Sigmoid colon (tissue), 4 donors: ENCODE results near the gene ZNF512.

Source experiments
- EP300 ChIP-seq, 4 donors: sonication (generic); formaldehyde crosslinking; IDR thresholded peaks; one replicate each; pipeline ENCODE4 v1.6.1; 2017; ENCODE audit warnings: antibody characterized with exemption in 4 of 4
- POLR2A ChIP-seq, 2 donors: fragments of 450-650 bp; IDR thresholded peaks; one replicate each; pipeline ENCODE4 v1.6.1; 2016; ENCODE audit warnings: antibody characterized with exemption in 2 of 2, mild to moderate bottlenecking in 2 of 2, moderate library complexity in 2 of 2
- TF ChIP-seq, protein P1 (sequence below), 4 experiments: fragments of 450-650 bp in 3 of 4; fragments of 200-600 bp in 1 of 4; IDR thresholded peaks; one replicate each; pipeline ENCODE4 v1.5.1; 2016 to 2019; ENCODE audit warnings: antibody characterized with exemption in 4 of 4, mild to moderate bottlenecking in 3 of 4, moderate library complexity in 2 of 4

DNA sequence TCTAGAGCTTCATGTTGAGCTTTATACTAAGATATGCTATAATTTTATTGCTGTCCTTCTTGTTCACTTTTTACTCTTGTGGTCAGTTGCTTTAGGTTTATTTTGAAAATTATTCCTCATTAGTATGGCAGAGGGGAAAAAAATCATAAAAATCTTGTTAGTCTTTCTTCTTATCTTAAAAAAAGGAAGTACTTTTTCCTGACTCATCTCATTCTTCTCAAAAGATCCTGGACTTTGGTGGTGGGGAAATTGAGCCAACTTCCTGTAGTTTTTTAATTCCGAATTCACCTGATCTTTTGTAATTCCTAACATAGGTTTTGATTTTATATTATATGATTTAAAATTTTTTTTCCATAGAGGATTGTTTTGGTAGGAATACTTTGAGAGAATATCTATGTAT, 84.6 kb downstream of the ZNF512 start:
- TF ChIP-seq, protein P1, sequence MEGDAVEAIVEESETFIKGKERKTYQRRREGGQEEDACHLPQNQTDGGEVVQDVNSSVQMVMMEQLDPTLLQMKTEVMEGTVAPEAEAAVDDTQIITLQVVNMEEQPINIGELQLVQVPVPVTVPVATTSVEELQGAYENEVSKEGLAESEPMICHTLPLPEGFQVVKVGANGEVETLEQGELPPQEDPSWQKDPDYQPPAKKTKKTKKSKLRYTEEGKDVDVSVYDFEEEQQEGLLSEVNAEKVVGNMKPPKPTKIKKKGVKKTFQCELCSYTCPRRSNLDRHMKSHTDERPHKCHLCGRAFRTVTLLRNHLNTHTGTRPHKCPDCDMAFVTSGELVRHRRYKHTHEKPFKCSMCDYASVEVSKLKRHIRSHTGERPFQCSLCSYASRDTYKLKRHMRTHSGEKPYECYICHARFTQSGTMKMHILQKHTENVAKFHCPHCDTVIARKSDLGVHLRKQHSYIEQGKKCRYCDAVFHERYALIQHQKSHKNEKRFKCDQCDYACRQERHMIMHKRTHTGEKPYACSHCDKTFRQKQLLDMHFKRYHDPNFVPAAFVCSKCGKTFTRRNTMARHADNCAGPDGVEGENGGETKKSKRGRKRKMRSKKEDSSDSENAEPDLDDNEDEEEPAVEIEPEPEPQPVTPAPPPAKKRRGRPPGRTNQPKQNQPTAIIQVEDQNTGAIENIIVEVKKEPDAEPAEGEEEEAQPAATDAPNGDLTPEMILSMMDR (IDR thresholded peaks at IDR 0.05) = no peak
- TF ChIP-seq POLR2A (IDR thresholded peaks at IDR 0.05) (no peak), EP300 (IDR thresholded peaks at IDR 0.05) (no peak)
